Gastrocnemius medialis (tissue), 4 donors: ENCODE data around the gene TRIM8.

Experiments used
- CTCF ChIP-seq, 5 experiments: fragments of 450-650 bp in 3 of 5; fragments of 200-600 bp in 2 of 5; sonication (generic) in 2 of 5; IDR thresholded peaks in 4 of 5; conservative IDR thresholded peaks in 1 of 5; 1 replicate in 4 of 5; 2 replicates in 1 of 5; pipeline ENCODE4 v1.5.1; 2016 to 2019; ENCODE audit warnings: antibody characterized with exemption in 5 of 5, mild to moderate bottlenecking in 3 of 5, moderate library complexity in 3 of 5
- POLR2A ChIP-seq, 2 donors: fragments of 450-650 bp; IDR thresholded peaks; one replicate each; pipeline ENCODE4 v1.6.1; 2017; ENCODE audit warnings: antibody characterized with exemption in 2 of 2, mild to moderate bottlenecking in 2 of 2, moderate library complexity in 2 of 2

GRCh38 chr10:102704915-102705314 is 60.6 kb downstream of the TRIM8 start:
- no peak for TF ChIP-seq CTCF (IDR thresholded peaks at IDR 0.05 in 4 of 5, conservative IDR thresholded peaks at IDR 0.05 in 1 of 5)
- TF ChIP-seq POLR2A (IDR thresholded peaks at IDR 0.05), result no peak
